Adrenal gland (tissue), 5 donors: ENCODE data around the gene NCMAP.

ENCODE experiments used
- CTCF ChIP-seq, 6 experiments: fragments of 450-650 bp in 4 of 6; fragments of 200-600 bp in 2 of 6; sonication (generic) in 1 of 6; IDR thresholded peaks; 1 replicate in 5 of 6; 2 replicates in 1 of 6; pipeline versions ENCODE4 v1.5.1 to v1.8.0; 2016 to 2021; ENCODE audit warnings: antibody characterized with exemption in 6 of 6, mild to moderate bottlenecking in 2 of 6, moderate library complexity in 1 of 6
- POLR2A ChIP-seq, 2 donors: fragments of 450-650 bp; IDR thresholded peaks; one replicate each; pipeline ENCODE4 v1.6.1; 2017; ENCODE audit warnings: antibody characterized with exemption in 2 of 2, mild to moderate bottlenecking in 2 of 2, moderate library complexity in 1 of 2
- donor health status: DM: no; HTN: no; CAD: no.

GRCh38 chr1:24652382-24652781 is 96.5 kb downstream of the NCMAP start:
- TF ChIP-seq POLR2A (IDR thresholded peaks at IDR 0.05) (no peak), CTCF (IDR thresholded peaks at IDR 0.05) (no peak)
